Psoas muscle (tissue), 8 donors: ENCODE results near the gene PDLIM4. TPM values are rescaled to one million over a fixed set of nuclear protein-coding genes. Genes with fewer than 3 reads are reported as not detected.

Experiments used
- ATAC-seq, 4 donors: fragments of 200-7000 bp; cut with Tn5 transposase; one replicate each; pipeline ENCODE4 v1.9.1; 2020; ENCODE audit warnings: moderate library complexity in 3 of 4, mild to moderate bottlenecking in 2 of 4
- DNase-seq, 2 donors: peaks; one replicate each; pipeline ENCODE4 v3.0.0-alpha.2; 2020
- H3K27ac ChIP-seq: fragments of 200-600 bp; one replicate; pipeline ENCODE4 v1.8.0; 2022
- H3K27me3 ChIP-seq, 3 donors: fragments of 200-600 bp in 1 of 3; one replicate each; pipeline versions ENCODE4 v1.6.1 to v1.8.0; 2013 to 2022; ENCODE audit warnings: low read length in 2 of 3, mild to moderate bottlenecking in 2 of 3, moderate library complexity in 1 of 3; ENCODE audit not compliant: insufficient read depth in 3 of 3
- H3K36me3 ChIP-seq, 2 donors: fragments of 200-600 bp in 1 of 2; one replicate each; pipeline versions ENCODE4 v1.6.1 to v1.8.0; 2013 to 2022; ENCODE audit warnings: low read depth in 1 of 2, mild to moderate bottlenecking in 1 of 2, moderate library complexity in 1 of 2; ENCODE audit not compliant: insufficient read depth in 1 of 2
- H3K4me1 ChIP-seq: fragments of 200-600 bp; one replicate; pipeline ENCODE4 v1.8.0; 2022
- H3K4me3 ChIP-seq: fragments of 200-600 bp; one replicate; pipeline ENCODE4 v1.8.0; 2022; ENCODE audit warnings: mild to moderate bottlenecking
- H3K9me3 ChIP-seq: fragments of 200-600 bp; one replicate; pipeline ENCODE4 v1.8.0; 2022
- WGBS, 3 donors: extraction: QIAGEN DNeasy Blood & Tissue Kit; methylation state at CpG; one replicate each; pipeline versions ENCODE4 v1.1.6 to v1.1.7; 2013; 5-methylcytosine and 5-hydroxymethylcytosine counted together
- intact Hi-C, 2 donors: fragments of 100-400 bp; cut with DNase I; formaldehyde crosslinking; loops; one replicate each; pipeline versions ENCODE4 v1.11.0 to v1.14.2; 2022
- polyA plus RNA-seq, 3 donors: library from polyadenylated mRNA; stranded (reverse); fragments of 200-250 nt; gene quantifications; one replicate each; pipeline ENCODE4 v1.2.3, GENCODE V29; 2013
- total RNA-seq, 4 donors: library from RNA; stranded (reverse); fragmentation: NEBNext Ultra II Directional in 2 of 4; extraction: Animal tissue kit (Norgen Biotek cat#: 25700) in 2 of 4; gene quantifications; one replicate each; pipeline versions ENCODE4 v1.2.1 to v1.2.4, GENCODE V29; 2021 to 2023
- TF ChIP-seq, protein P1 (sequence below): fragments of 200-600 bp; IDR thresholded peaks from one replicate; pipeline ENCODE4 v1.8.0; 2022; ENCODE audit warnings: antibody characterized with exemption
- donor health status: healthy with polysubstance abuse.
- donor health status: DM: no; HTN: no; CAD: no; lungs with moderate emphysema.
- donor health status: Bipolar disorder and iron deficiency.
- donor health status: healthy.
- donor health status: DM: yes; HTN: yes; CAD: no.
- donor health status: DM: no; HTN: no; CAD: no.
- donor health status: DM: no; HTN: no; CAD: no.
- donor health status: DM: yes; HTN: yes; CAD: no.

The PDLIM4 gene
- total and polyA plus RNA-seq, 7 donors: 1.8 to 6.6 (median 5.6) TPM

DNA sequence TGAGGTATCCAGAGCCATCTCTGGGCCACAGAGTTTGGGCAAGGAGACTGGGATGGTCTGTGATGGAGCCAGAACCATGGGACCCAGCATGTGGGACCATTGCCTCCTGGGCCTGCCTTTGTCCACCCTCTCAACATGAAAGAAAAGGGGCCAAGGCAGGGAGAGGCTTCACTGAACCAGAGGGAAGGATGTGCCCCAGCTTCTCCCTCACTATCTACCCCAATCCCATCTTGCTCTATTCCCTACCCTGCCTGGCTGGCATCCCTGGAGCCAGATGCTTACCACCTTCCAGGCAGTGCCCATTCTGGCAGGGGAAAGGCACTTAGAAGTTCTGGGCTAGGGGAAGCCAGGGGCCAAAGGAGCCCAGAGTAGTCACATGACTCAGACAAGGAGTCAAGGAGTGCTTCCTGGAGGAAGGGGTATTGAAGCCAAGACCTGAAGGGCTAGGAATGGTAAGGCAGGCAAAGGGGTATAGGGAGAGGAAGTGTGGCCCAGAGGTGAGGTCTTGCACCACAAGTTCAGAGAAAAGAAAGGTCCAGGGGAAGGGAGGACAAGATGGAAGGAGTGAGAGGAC lies 9.8 kb downstream of the PDLIM4 start:
- TF ChIP-seq, protein P1, sequence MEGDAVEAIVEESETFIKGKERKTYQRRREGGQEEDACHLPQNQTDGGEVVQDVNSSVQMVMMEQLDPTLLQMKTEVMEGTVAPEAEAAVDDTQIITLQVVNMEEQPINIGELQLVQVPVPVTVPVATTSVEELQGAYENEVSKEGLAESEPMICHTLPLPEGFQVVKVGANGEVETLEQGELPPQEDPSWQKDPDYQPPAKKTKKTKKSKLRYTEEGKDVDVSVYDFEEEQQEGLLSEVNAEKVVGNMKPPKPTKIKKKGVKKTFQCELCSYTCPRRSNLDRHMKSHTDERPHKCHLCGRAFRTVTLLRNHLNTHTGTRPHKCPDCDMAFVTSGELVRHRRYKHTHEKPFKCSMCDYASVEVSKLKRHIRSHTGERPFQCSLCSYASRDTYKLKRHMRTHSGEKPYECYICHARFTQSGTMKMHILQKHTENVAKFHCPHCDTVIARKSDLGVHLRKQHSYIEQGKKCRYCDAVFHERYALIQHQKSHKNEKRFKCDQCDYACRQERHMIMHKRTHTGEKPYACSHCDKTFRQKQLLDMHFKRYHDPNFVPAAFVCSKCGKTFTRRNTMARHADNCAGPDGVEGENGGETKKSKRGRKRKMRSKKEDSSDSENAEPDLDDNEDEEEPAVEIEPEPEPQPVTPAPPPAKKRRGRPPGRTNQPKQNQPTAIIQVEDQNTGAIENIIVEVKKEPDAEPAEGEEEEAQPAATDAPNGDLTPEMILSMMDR: no peak
- Histone ChIP-seq H3K36me3 (peaks cover 0 to 4% of the 10 kb centered on the region in 2 donors), H3K4me1 (peaks cover 5% of the 10 kb centered on the region), H3K27ac (no peak overlapping the region), H3K4me3 (no peak overlapping the region), H3K27me3 (no peaks in the 10 kb centered on the region), H3K9me3 (no peaks in the 10 kb centered on the region)
- intact Hi-C loops: no loop called here
- DNase-seq (no peak), ATAC-seq (no peak)

DNA sequence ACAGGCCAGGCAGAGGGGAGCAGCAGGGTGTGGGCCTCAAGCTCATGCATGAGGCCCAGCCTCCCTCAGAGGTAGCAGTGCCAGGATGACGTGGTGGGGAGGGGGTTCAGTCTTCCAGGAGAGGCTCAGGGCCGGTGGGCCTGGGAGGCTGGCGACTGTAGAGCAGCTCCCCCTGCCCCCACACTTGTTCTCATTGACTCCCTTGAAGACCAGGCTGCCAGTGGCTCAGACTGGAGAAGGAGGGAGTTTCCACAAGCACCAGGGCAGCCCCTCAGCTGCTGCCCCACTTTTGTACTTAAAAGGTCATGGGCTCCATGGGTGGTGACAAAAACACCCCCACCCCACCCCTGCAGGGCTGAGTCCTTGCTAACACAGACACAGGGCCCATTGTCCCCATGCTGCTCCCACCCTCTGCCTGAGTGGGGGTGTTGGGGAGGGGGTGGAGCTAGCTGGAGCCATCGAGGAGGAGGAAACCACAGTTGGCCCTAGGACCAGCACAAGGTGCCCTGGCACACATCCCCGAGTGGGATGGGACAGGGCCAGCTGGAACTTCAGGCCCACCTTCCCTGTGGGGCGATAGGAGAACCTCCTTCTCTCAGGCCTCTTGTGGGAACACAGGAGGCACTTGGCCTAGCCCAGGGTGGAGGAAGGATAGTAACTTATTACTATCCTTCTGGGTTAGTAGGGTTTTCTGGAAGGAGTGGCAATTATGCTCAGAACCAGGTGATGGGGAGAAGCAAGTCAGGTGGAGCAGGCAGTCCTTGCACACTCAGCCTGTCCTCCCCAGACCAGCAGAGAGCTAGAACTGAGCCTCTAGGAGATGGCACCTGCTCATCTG lies 10.7 kb downstream of the PDLIM4 start:
- H3K4me1 ChIP-seq: peaks cover 5% of the 10 kb centered on the region
- H3K27me3 ChIP-seq: no peaks in the 10 kb centered on the region
- WGBS, 3 donors: 54 to 59% (median 55%) methylated on average over 6 of the region's 6 CpGs
- TF ChIP-seq, protein P1: no peak
- DNase-seq (no peak), ATAC-seq (no peak)
- H3K9me3 ChIP-seq: no peaks in the 10 kb centered on the region
- intact Hi-C loops: no loop called here
- H3K36me3 ChIP-seq: peaks cover 0 to 4% of the 10 kb centered on the region in 2 donors
- no peak overlapping the region for H3K4me3 ChIP-seq
- no peak overlapping the region for H3K27ac ChIP-seq

DNA sequence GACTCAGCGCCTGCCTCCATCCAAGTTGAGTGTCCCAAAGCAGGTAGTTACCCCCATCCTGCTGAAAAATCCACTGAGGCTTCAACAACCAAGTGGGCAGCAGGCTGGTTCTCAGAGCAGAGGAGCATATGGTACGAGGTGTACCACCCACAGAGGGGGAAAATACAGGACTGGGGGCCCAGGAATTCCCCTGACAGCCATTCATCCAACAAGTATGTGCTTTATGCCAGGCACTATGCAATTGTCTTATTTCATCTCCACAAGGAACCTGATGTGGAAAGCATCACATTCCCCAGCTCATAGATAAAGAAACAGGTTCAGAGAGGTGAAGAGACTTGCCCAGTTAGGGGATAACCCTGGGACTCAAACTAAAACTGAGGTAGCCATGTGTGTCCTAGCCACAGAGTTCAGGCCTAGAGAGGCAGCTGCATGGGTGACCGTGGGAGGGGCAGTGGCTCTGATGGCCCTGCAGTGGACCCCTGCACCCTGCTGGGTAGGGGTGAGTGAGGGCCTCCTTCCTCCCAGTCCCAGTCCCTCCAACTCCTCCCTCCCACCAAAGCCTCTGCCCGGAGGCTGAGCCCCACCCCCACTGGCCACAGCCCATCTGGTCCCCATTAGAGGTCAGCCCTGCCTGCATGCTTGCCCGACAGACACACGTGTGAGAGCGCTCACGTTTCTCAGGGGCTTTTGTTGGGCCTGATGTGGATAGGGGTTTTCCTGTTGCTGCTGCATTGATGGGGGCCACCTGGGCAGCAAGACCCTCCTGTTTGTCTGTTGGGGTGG lies 11.5 kb downstream of the PDLIM4 start:
- intact Hi-C loops: no loop called here
- Histone ChIP-seq H3K27ac (no peak overlapping the region), H3K9me3 (no peaks in the 10 kb centered on the region), H3K4me3 (no peak overlapping the region), H3K36me3 (peaks cover 0 to 4% of the 10 kb centered on the region in 2 donors), H3K4me1 (no peaks in the 10 kb centered on the region), H3K27me3 (no peaks in the 10 kb centered on the region)
- ATAC-seq: no peak
- peak in 1 of 2 donors; percentile 32 for DNase-seq
- WGBS, 3 donors: 64 to 78% (median 65%) methylated on average over 8 of the region's 8 CpGs
- TF ChIP-seq, protein P1: no peak

DNA sequence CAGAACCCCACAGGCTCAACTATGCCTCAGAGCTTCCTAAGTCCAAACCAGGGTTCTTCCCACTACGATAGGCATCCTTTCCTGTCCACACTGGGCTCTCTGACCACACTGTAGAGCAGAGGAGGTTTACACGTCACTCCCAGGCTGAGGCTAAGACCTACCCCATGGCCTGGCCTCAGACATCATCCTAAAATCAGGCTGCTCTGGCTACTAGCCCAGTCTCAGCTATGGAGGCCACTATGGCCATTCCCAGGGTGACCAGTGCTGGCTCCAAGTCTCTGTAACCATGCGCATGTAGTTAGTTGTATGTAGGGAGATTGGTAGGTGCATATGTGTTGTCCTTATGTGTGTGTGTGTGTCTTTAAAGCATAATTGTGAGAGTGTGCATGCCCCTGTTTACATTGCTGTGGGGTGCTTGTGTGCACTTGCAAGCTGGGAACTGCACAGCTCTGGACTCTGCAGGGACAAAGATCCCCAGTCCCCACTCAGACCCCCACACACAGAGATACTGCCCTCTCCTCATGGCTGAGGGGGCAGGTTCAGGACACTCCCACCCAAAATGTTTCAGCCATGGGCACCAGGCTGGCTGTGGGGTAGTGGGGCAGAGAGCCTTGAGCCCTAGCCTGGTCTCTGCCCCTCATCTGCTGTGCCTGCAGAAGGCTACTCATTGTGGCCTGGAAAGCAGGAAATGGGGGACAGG lies 12.3 kb downstream of the PDLIM4 start:
- ATAC-seq (no peak), DNase-seq (no peak)
- no peaks in the 10 kb centered on the region for H3K4me1 ChIP-seq
- TF ChIP-seq, protein P1: no peak
- no peak overlapping the region for H3K4me3 ChIP-seq
- no peaks in the 10 kb centered on the region for H3K27me3 ChIP-seq
- 89 to 95% (median 93%) methylated on average over 3 of the region's 3 CpGs for WGBS, 3 donors
- peaks cover 0 to 4% of the 10 kb centered on the region in 2 donors for H3K36me3 ChIP-seq
- intact Hi-C loops: loop anchor here (5.0 kb wide), 1 partner anchor 233 kb away; no protein-coding TSS in a partner anchor
- H3K9me3 ChIP-seq: no peaks in the 10 kb centered on the region
- H3K27ac ChIP-seq: no peak overlapping the region
